HG03442 (cell line): Measurements from ENCODE around the gene SPEF1.
"Not testable (repeated sequence)": the region's sequence is repeated elsewhere in the genome, so short reads cannot be mapped to it uniquely, and the experiment has no call there.

Experiments
- ATAC-seq: cut with Tn5 transposase; IDR thresholded peaks from one replicate; pipeline ENCODE4 v1.9.1; 2021; ENCODE audit warnings: mild to moderate bottlenecking, moderate library complexity; ENCODE audit not compliant: unreplicated experiment

The SPEF1 gene, protein sequence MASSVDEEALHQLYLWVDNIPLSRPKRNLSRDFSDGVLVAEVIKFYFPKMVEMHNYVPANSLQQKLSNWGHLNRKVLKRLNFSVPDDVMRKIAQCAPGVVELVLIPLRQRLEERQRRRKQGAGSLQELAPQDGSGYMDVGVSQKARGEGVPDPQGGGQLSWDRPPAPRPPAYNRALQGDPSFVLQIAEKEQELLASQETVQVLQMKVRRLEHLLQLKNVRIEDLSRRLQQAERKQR

DNA sequence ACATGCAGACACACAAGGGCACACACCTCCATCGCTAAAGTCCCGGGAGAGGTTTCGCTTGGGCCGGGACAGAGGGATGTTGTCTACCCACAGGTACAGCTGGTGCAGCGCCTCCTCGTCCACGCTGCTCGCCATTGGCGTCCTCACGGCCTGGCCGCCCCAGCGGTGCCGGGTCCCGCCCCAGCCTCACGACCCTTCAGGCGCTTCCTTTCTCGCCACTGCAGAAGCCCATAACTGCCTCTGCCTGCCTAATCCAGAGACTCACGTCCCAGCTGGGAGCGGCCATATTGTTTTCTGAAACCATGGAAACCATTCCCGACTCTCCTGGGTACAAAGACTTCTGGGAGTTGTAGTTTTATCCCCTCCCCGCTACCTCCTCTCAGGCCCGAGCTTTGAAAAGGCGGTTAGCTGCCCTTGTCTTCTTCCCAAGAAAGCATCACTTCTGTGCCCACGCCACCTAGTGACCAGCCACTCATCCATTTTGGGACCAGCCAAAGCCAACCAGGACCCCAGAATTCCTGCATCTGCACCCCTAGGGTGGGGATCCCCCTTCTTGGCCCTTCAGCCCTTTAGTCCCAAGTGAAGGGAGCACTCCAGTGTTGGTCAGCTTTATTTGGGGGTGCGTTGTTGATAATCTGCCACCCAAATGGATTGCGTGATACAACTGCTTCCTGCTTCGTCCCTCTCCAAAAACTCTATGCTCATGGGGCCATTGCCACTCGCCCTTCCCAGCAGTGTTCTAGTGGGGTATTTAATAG, at the start of gene SPEF1:
SPEF1 (minus strand) TSS at position 296 of the 758 bp plus-strand sequence; CDS start at position 135, 161 bp downstream.
- ATAC-seq: peak; percentile 74

DNA sequence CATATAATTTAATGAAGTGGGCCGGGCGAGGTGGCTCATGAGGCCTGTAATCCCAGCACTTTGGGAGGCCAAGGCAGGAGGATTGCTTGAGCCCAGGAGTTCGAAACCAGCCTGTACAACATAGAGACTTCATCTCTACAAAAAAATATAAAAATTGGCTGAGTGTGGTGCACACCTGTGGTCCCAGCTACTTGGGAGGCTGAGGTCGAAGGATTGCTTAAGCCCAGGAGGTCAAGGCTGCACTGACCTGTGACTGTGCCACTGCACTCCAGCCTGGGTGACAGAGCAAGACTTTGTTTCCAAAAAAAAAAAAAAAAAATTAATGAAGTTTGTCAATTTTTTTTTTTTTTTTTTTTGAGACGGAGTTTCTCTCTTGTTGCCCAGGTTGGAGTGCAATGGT, 48.6 kb upstream of the SPEF1 start:
- not testable (repeated sequence) for ATAC-seq

DNA sequence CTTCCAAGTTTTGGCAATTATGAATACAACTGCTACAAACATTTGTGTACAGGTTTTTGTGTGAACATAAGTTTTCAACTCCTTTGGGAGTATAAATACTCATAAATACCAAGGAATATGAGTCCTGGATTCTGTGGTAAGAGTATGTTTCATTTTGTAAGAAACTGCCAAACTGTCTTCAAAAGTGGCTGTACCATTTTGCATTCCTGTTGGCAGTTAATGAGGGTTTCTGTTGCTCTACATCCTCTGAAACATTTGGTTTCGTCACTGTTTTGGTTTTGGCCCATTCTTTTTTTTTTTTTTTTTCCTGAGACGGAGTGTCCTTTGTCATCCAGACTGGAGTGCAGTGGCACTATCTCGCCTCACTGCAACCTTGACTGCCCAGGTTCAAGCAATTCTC, 47.5 kb upstream of the SPEF1 start:
- no peak for ATAC-seq

DNA sequence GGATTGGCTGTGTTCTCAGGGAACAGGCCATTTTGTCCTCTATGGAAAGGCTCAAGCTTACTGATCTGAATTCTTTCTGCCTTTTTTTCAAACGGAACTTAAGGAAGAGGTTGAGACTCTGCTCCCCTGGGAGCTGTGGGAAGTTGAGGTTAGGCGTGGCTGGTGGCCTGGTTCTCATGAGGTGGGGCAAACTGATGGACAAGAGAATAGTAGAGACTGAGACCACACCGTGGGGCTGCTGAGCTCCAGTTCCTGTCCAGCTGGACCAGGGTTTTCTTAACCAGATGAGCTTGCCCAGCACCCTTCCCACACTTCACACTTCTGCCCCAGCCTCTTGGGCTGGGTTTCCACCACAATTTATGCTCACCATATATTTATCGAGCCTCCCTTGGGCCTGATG, 45.2 kb upstream of the SPEF1 start:
- ATAC-seq: no peak

GRCh38 chr20:3825526-3825925, 44.3 kb upstream of the SPEF1 start:
- ATAC-seq: no peak

DNA sequence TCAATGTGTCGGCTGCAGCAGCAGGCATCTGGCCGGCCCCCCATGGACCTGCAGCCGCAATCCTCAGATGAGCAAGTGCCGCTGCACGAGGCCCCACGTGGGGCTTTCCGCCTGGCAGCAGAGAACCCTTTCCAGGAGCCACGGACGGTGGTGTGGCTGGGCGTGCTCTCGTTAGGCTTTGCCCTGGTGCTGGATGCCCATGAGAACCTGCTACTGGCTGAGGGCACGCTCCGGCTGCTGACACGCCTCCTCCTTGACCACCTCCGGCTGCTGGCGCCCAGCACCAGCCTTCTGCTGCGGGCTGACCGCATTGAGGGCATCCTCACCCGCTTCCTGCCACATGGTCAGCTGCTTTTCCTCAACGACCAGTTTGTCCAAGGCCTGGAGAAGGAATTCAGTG, 42.6 kb upstream of the SPEF1 start:
- no peak for ATAC-seq

DNA sequence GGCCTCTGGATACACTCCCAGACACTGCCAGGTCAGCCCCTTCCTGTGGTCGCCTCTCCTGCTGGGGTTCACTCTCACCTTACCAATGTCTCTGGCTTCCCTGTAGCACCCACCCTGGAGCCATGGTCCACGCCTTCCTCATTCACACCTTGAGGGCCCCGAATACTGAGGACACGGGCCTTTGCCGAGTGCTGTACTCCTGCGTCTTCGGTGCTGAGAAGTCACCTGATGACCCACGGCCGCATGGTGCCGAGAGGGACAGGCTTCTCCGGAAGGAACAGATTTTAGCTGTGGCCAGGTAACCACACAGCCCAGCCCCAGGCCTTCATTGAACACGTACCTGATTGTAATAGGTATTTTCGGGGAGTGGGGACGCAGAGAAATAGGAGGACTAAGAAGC, 40.7 kb upstream of the SPEF1 start:
- ATAC-seq: no peak

GRCh38 chr20:3820901-3821727, 39.9 kb upstream of the SPEF1 start:
- no peak for ATAC-seq

- ATAC-seq: peak; percentile 73
Observed at GRCh38 chr20:3820048-3820900, 39.0 kb upstream of the SPEF1 start, which contains the start of gene AP5S1. TSS of gene AP5S1 (plus strand) at chr20:3820547. CDS start at chr20:3822118, 1,571 bp downstream.

- no peak for ATAC-seq
Observed at GRCh38 chr20:3819411-3820047, 38.3 kb upstream of the SPEF1 start.

GRCh38 chr20:3818155-3819151, 37.2 kb upstream of the SPEF1 start:
- ATAC-seq: no peak

DNA sequence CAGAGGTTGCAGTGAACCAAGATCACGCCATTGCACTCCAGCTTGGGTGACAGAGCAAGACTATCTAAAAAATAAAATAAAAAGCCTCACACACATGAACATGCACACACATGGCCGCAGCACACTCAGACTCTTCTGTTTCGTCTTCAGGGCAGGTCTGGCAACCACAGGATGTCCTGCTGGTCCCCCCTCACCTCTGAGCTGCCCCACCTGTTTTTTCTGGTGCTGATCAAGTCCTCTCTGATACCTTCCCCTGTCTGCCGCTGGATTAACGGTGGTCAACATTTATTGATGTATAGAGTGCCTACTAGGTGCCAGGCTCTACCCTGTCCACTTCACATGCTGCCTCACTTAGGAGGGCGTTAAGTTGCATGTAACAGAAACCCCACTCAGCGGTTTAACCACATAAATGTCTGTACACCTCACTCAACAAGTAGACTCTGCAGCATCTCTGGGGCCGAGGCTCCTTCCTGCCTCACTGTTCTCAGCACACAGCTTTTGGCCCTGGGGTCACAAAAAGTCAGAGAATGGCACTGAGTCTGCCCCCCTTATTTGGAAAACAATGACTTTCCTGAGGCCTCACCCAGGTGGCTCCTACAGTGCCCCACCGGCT, 34.6 kb upstream of the SPEF1 start:
- ATAC-seq: no peak

GRCh38 chr20:3814928-3815495, 33.8 kb upstream of the SPEF1 start:
- no peak for ATAC-seq

DNA sequence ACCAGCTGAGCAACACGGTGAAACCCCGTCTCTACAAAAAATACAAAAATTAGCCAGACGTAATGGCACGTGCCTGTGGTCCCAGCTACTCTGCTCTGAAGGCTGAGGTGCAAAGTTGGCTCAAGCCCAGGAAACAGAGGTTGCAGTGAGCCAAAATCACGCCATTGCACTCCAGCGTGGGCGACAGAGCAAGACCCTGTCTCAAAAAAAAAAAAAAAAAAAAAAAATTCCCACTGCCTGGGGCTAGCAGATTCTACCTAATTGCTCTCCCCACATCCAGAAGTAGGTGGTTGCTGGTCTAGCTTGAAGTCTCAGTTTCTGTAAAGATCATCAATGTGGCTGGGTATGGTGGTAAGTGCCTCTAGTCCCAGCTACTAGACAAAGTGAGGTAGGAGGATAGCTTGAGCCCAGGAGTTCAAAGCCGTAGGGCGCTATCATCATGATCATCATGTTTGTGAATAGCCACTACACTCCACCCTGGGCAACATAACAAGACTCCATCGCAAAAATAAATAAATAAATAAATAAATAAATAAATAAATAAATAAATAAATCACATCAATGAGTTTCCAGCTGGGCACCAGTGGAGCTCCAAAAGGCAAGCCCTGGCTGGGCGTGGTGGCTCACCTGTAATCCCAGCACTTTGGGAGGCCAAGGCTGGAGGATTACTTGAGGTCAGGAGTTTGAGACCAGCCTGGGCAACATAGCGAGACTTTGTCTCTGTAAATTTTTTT, 32.8 kb upstream of the SPEF1 start:
- no peak for ATAC-seq

DNA sequence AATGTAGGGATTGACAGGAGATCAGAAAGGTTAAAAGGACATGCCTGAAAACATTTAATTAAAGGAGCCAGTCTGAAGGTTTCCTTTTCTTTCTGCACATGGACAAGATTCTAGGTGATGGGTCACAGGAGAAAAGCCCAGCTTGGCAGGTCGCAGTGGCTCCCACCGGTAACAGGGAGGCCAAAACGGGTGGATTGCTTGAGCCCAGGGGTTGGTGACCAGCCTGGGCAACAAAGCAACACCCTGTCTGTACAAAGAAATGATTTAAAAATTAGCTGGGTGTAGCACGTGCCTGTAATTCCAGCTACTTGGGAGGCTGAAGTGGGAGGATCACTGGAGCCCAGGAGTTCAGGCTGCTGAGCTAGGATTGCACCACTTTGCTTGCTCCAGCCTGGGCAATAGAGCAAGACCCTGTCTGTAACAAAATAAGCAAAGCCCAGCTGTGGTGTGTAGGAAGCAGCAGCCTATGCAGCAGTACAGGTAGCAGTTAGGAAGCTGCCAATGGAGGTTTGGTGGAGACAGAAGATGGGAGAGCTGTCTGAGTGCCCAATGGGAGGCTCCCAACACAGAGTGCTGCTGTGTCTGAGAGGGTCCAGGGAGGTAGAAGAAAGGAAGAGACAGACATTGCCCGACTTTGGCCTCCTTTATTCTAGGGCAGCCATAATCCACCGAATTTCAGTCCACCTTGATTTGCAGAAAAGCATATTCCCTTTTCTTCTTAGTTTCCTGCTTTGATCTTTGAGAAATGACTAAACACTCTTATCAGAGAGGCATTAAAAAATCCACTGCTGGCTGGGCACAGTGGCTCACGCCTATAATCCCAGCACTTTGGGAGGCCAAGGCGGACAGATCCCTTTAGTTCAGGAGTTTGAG, 32.0 kb upstream of the SPEF1 start:
- no peak for ATAC-seq

DNA sequence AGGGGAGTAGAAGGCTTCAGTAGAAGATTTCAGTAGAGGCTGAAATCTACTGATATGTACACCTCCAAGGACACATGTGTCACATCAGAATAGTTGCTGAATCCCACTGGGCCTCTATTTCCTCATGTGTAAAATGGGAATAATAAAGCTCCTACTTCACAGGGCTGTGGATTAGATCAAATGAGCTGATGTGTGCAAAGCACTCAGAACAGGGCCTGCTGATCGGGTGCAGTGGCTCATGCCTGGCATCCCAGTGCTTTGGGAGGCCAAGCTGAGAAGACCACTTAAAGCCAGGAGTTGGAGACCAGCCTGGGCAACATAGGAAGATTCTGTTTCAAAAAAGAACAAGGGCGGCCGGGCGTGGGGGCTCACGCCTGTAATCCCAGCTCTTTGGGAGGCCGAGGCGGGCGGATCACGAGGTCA, 31.0 kb upstream of the SPEF1 start:
- no peak for ATAC-seq
